ENCODE measurements around the gene MOG. TPM values are rescaled to one million over a fixed set of nuclear protein-coding genes. Genes with fewer than 3 reads are reported as not detected.
"Not testable (repeated sequence)": the region's sequence is repeated elsewhere in the genome, so short reads cannot be mapped to it uniquely, and the experiment has no call there.

MOG gene
- total RNA-seq, 1 donor from 2014 or later = not detected

DNA sequence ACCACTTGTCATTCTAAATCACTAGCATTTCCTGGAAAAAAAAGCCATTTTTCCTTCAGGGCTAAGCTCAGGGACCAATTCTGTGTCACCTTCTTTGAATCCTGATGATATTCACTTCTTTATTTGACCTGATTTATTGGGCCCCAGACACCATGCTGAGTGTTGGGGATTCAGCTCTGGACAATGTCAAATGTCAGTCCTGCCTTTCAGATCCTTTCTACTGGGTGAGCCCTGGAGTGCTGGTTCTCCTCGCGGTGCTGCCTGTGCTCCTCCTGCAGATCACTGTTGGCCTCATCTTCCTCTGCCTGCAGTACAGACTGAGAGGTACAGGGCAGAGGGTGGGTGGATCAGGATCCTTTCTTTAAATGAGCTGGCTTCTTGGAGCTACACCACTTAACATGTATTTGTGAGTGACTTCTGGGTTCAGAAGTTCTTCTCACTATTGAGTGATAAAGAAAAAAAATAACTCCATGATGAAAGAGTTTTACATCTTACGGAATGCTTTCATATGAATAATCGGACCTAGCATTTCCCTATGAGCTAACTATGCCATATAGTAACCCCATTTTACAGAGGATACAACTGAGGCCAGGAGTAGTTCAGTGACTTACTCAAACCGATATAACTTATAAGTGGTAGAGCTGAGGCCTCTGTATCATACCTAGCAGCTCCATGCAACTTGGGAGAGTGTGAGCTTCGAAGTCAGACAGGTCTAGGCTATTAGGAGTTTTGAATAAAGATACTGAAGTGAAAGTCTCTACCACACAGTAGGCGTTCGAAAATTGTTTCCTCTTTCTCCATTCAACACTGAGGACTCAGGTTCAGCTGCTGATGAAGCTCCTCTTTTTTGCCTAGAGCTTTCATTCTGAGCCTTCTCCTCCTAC is 9.3 kb downstream of the MOG start:
- Mint-ChIP-seq H3K27ac (ENCODE audit: unreplicated experiment) (no peak overlapping the region), H3K4me1 (ENCODE audit: unreplicated experiment) (peaks cover 10% of the 10 kb centered on the region), H3K36me3 (ENCODE audit: low read depth, unreplicated experiment) (no peaks in the 10 kb centered on the region), H3K27me3 (ENCODE audit: unreplicated experiment) (no peaks in the 10 kb centered on the region), H3K4me3 (ENCODE audit: unreplicated experiment) (no peak overlapping the region), H3K9me3 (ENCODE audit: unreplicated experiment) (no peaks in the 10 kb centered on the region)
- TF ChIP-seq, protein P1, sequence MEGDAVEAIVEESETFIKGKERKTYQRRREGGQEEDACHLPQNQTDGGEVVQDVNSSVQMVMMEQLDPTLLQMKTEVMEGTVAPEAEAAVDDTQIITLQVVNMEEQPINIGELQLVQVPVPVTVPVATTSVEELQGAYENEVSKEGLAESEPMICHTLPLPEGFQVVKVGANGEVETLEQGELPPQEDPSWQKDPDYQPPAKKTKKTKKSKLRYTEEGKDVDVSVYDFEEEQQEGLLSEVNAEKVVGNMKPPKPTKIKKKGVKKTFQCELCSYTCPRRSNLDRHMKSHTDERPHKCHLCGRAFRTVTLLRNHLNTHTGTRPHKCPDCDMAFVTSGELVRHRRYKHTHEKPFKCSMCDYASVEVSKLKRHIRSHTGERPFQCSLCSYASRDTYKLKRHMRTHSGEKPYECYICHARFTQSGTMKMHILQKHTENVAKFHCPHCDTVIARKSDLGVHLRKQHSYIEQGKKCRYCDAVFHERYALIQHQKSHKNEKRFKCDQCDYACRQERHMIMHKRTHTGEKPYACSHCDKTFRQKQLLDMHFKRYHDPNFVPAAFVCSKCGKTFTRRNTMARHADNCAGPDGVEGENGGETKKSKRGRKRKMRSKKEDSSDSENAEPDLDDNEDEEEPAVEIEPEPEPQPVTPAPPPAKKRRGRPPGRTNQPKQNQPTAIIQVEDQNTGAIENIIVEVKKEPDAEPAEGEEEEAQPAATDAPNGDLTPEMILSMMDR (IDR thresholded peaks at IDR 0.05; ENCODE audit: unreplicated experiment) = no peak
- no peak for DNase-seq (ENCODE audit: low spot score)

DNA sequence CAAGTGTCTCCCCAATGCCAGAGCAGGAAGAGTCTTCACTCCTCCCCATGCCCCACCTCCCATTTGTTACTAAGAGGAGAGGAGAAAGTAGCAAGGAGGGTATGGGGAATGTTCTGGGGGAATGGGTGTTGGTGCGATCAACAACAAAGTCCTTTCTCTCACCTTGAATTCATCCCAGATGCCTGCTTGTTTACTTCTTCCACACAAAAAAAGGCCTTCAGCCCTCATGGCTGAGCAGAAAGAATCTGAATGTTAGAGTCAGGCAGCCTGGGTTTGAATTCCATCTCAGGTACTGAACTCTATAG is 9.9 kb downstream of the MOG start:
- H3K27ac Mint-ChIP-seq (ENCODE audit: unreplicated experiment) = no peak overlapping the region
- no peaks in the 10 kb centered on the region for H3K36me3 Mint-ChIP-seq (ENCODE audit: low read depth, unreplicated experiment)
- no peaks in the 10 kb centered on the region for H3K27me3 Mint-ChIP-seq (ENCODE audit: unreplicated experiment)
- TF ChIP-seq, protein P1 (IDR thresholded peaks at IDR 0.05; ENCODE audit: unreplicated experiment) = no peak
- no peak overlapping the region for H3K4me3 Mint-ChIP-seq (ENCODE audit: unreplicated experiment)
- no peaks in the 10 kb centered on the region for H3K9me3 Mint-ChIP-seq (ENCODE audit: unreplicated experiment)
- DNase-seq (ENCODE audit: low spot score) = no peak
- peaks cover 6% of the 10 kb centered on the region for H3K4me1 Mint-ChIP-seq (ENCODE audit: unreplicated experiment)

DNA sequence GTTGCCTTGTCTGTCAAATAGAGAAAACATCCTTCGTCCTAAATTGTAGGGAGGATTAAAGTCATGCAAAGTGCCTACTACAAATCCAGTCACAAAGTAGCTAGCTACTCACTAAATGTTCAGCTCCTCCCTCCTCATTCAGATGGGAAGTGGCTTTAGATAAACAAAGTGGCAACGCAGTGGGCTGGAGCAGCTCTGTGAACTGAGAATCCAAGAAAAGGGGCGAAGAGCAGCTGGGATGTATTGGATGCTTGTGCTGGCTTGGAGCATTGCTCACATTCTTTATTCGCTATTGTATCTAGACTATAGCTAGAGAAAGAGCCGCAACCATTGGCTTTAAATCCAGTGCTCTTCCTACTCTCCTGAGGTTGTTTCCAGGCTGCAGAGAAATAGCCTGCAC is 10.3 kb downstream of the MOG start:
- H3K4me1 Mint-ChIP-seq (ENCODE audit: unreplicated experiment) = peaks cover 4% of the 10 kb centered on the region
- H3K36me3 Mint-ChIP-seq (ENCODE audit: low read depth, unreplicated experiment) = no peaks in the 10 kb centered on the region

DNA sequence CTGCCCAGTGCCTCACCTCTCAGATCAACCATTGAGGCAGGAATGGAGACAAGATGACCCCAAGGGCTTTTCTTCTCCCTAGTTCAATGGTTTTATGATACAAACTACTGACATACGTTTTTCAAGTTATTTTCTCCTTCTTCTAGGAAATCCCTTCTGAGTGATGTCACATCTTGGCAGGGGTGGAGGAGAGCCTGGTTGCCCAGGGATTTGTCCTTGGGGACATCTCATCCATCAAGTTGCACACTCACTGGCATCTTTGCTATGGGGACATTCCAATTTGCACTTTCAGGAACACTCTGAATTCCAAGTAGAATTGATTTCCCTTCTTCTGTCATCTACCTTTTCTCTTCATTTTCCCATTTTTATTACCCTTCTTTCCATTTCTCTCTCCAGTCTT is 14.1 kb downstream of the MOG start:
- DNase-seq (ENCODE audit: low spot score) = no peak
- Mint-ChIP-seq H3K36me3 (ENCODE audit: low read depth, unreplicated experiment) (peaks cover 6% of the 10 kb centered on the region), H3K9me3 (ENCODE audit: unreplicated experiment) (no peaks in the 10 kb centered on the region), H3K27me3 (ENCODE audit: unreplicated experiment) (peaks cover 4% of the 10 kb centered on the region), H3K4me3 (ENCODE audit: unreplicated experiment) (no peak overlapping the region), H3K27ac (ENCODE audit: unreplicated experiment) (no peak overlapping the region), H3K4me1 (ENCODE audit: unreplicated experiment) (peaks cover 6% of the 10 kb centered on the region)
- TF ChIP-seq, protein P1 (IDR thresholded peaks at IDR 0.05; ENCODE audit: unreplicated experiment) = no peak

More for the DNA sequence above, 10.3 kb downstream of the MOG start:
- Mint-ChIP-seq H3K4me3 (ENCODE audit: unreplicated experiment) (no peak overlapping the region), H3K27me3 (ENCODE audit: unreplicated experiment) (no peaks in the 10 kb centered on the region), H3K27ac (ENCODE audit: unreplicated experiment) (no peak overlapping the region), H3K9me3 (ENCODE audit: unreplicated experiment) (no peaks in the 10 kb centered on the region)
- TF ChIP-seq, protein P1 (IDR thresholded peaks at IDR 0.05; ENCODE audit: unreplicated experiment) = no peak
- no peak for DNase-seq (ENCODE audit: low spot score)

DNA sequence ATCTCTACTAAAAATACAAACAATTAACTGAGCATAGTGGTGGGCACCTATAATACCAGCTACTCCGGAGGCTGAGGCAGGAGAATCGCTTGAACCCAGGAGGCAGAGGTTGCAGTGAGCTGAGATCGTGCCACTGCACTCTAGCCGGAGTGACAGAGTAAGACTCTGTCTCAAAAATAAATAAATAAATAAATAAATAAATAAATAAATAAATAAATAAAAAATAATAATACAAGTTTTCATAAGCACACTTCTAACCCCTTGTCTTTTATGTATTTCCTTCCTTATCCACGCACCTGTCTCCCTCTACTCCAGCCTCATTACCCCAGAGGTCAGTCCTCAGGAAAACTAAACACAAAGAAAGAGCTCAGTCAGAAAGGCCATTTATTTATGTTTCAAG is 15.2 kb downstream of the MOG start:
- not testable (repeated sequence) for H3K27ac Mint-ChIP-seq (ENCODE audit: unreplicated experiment); H3K9me3 Mint-ChIP-seq (ENCODE audit: unreplicated experiment); H3K27me3 Mint-ChIP-seq (ENCODE audit: unreplicated experiment); DNase-seq (ENCODE audit: low spot score); H3K36me3 Mint-ChIP-seq (ENCODE audit: low read depth, unreplicated experiment); H3K4me3 Mint-ChIP-seq (ENCODE audit: unreplicated experiment)
- H3K4me1 Mint-ChIP-seq (ENCODE audit: unreplicated experiment) = peaks cover 15% of the 10 kb centered on the region

All from endothelial cell (in vitro differentiated cells).